ENCODE data around the gene SMIM36.
"Not testable (repeated sequence)": the region's sequence is repeated elsewhere in the genome, so short reads cannot be mapped to it uniquely, and the experiment has no call there.

SMIM36 gene

DNA sequence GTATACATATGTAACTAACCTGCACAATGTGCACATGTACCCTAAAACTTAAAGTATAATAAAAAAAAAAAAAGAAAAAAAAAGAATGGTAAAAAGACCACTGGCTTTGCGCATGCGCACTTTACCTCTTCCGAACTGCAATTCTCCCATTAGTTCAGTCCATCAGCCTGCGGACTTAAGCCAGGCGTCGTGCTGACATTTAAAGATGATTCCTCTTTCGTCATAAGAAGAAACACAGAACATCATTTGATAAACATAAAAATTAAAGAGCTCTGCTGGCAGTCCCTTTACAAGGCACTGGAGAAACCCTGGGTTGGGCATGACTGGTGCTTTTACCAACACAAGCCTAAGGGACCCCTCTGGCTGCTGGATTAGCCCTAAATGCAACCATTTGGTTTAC lies 3.6 kb downstream of the SMIM36 start:
- DNase-seq (ENCODE audit: low read depth, low spot score), result not testable (repeated sequence)

DNA sequence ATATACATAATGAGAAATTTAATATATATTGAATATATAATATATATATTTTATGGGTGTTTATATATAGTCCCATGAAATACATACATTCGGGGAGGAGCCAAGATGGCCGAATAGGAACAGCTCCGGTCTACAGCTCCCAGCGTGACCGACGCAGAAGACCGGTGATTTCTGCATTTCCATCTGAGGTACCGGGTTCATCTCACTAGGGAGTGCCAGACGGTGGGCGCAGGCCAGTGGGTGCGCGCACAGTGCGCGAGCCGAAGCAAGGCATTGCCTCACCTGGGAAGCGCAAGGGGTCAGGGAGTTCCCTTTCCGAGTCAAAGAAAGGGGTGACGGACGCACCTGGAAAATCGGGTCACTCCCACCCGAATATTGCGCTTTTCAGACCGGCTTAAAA lies 9.6 kb downstream of the SMIM36 start:
- DNase-seq (ENCODE audit: low read depth, low spot score), result not testable (repeated sequence)

DNA sequence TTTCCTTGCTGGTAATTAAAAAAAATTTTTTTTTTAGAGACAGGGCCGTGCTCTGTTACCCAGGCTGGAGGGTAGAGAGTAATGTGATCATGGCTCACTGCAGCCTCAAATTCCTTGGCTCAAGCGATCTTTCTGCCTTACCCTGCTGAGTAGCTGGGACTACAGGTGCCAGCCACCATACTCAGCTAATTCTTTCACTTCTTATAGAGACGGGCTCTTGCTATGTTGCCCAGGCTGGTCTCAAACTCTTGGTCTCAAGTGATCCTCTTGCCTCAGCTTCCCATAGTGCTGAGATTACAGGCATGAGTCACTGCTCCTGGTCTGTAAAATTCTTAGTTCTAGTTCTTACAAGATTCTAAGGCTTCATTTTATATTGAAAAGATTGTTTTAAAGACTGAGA lies 11.1 kb downstream of the SMIM36 start:
- no peak for DNase-seq (ENCODE audit: low read depth, low spot score)

- DNase-seq (ENCODE audit: low read depth, low spot score), result no peak
Measured at GRCh38 chr17:55496094-55496881, 15.0 kb downstream of the SMIM36 start.

GRCh38 chr17:55495239-55495638 lies 16.0 kb downstream of the SMIM36 start:
- DNase-seq (ENCODE audit: low read depth, low spot score), result no peak

DNA sequence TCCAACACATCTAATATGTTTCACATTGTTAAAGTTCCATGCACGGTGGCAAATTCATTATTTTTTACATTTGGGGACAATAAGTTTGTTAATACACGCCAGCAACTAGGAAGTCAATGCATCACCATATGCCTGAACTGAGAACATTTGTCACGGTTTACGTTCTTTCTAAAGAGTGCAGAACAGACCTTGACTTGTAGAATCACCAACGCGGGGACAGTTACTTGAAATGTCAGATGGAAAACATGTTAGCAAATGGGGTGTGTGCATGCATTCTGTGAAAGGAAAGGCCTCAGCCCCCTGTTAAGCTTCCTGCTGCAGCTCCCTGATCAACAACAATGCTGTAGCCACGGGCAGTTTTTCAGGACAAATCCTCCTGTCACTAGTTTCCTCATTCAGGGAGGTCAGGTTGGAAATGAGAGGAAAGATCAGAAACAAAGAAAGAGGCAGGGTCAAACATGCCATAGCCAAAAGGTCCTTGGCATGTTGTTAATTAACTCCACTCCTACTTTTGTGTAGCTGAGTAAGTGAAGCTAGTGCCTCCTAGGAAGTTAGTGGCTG lies 18.4 kb downstream of the SMIM36 start:
- no peak for DNase-seq (ENCODE audit: low read depth, low spot score)

DNA sequence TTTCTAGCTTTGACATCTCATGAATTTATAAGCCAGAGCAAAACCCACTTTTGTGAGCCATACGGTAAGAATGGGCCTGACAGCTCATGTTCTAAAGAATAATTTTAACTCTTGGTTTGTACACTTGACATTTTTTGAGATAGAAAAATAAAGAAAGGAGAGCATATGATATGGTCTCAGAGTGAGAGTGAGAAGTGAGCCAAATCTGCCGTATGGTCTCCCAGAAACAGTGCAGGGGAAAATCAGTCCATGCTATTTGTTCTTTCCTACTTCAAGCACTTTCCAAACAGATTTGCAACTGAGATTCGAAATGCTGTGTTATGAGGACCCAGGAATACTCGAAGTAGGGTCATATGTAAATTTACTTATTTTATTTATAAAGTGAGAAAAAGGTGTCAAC lies 20.9 kb downstream of the SMIM36 start:
- DNase-seq (ENCODE audit: low read depth, low spot score), result no peak

DNA sequence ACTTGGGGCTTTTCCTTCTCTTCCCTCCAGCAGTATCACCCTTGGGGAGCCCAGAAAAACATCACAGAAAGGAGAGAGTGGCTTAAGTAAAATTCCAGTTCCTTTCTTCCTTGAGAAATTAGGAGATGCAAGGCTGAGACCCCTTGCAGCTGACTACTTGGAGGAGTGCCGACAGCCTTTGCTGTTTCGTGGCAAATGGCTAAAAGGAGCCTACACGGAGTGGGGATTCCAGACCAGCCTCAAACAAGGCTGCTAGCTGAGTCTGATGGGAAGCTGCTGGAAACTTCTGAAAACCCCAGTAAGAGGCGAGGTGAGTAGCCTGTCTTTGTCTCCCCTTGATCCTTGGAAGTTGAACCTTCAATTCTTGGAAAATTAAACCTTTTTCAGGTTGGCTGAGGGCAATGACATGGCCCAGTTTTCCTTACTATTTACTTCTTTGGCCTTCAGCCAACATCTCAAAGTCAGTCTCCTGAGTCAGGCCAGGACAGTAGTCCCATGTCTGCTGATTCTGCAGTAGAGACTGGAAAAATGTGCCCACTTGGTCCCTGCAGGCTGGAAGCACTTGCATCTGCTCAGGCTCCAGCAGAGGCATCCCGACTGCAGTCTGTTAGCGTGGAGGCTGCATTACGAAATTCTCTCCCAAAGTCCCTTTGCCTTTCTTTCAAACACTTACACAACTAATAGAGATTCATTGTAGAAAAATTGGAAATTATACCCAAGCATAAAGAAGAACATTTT lies 23.4 kb downstream of the SMIM36 start:
- DNase-seq (ENCODE audit: low read depth, low spot score), result no peak

DNA sequence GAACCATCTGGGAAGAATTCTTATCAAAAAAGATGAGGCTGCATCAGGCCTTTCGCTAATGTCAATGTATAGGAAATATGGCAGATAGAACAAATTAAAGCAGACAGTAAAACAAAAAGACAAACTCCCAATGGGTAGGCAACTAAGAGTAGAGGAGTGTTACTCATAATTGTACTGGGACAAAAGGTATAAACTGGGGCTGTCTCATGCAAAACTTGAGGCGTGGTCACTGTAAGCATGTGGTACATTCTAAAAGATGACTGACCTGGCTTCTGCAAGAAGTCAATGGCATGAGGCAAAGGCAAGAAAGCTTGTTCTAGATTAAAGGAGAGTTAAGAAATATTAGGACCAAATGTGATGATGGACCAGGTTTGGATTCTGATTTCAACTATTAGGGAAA lies 26.7 kb downstream of the SMIM36 start:
- DNase-seq (ENCODE audit: low read depth, low spot score), result no peak

- DNase-seq (ENCODE audit: low read depth, low spot score), result no peak
Measured at GRCh38 chr17:55482591-55483389, 28.5 kb downstream of the SMIM36 start.

DNA sequence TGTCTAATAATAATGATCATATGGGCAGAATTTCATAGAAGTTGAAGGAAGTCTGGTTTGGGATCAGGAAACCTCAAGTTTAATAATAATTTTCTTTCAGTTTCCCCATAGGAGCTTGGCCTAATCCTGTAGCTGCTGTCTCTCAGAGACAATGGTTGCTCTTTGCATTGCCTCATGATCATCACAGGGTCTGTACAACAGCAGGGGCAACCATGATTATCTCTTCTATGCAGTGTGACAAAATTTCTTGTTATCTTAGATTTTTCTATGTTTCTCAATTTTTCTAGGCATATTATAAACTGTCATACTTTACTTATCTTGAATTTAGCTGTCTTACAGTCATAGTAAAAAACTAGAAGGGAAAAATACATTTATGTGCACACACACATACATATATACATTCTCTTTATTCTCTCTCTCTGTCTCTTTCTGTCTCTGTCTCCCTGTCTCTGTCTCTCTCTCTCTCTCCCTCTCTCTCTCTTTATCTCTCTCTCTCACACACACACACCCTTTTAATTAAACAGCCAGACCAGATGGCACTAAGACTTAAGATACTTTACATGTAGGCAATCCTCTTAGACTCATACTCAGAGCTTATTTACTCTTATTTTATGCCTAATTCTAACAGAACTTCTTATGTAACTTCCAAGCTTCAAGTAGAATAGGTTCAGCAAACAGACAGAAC lies 30.5 kb downstream of the SMIM36 start:
- DNase-seq (ENCODE audit: low read depth, low spot score), result no peak

DNA sequence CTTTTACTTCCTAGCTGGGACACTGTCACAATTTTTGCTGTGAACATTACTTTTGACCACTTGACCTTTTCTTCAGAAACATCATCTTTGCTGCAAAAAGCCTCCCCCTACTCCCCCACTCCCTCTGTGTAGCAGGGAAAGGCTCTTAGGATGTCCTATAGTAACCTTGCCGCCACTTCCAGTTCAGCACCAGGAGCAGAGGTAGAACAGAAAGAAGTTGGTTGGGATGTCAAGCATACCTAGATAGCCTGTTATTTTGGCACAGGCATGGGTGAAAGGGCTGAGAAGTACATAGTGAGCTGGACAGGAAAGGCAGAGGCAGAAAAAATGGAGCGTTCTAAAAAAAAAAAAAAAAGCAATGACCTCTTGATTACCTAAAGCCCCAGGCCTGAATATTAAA lies 31.3 kb downstream of the SMIM36 start:
- no peak for DNase-seq (ENCODE audit: low read depth, low spot score)

- no peak for DNase-seq (ENCODE audit: low read depth, low spot score)
Measured at GRCh38 chr17:55478971-55479370, 32.3 kb downstream of the SMIM36 start.

DNA sequence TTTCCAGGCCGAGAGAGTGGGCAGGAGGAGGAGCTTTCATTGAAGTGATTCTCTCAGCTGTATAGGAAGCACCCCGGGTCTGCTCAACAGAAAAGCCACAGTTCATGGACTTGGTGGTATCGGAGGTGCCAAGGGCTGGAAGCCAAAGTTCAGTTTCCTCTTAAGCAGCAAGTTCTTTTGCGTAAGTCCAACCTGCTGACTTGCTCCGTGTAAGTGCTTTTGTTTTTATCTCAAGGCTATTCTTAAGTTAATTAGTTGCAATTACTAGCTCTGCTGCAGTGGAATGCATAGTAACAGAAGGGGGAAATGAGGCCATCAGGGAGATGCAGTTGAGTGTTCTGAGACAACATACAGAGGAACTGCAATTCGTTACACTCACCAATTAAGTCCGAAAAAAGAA lies 44.6 kb downstream of the SMIM36 start:
- DNase-seq (ENCODE audit: low read depth, low spot score), result no peak

- DNase-seq (ENCODE audit: low read depth, low spot score), result not testable (repeated sequence)
Measured at GRCh38 chr17:55465771-55466170, 45.5 kb downstream of the SMIM36 start.

DNA sequence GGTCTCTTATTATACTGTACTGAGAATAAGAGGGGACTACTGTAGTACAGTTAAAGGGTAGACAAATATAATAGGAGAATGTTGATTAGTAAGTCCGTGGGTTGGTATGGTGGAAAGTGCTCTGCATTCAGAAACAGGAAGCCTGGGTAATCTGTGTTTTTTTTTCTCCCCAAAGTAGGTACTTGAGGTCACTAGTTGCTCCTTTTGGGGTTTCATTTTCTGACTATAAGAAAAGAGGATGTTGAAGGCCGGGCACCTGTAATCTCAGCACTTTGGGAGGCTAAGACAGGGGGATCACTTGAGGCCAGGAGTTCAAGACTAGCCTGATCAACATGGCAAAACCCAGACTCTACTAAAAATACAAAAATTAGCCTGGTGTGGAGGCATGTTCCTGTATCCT lies 47.7 kb downstream of the SMIM36 start:
- no peak for DNase-seq (ENCODE audit: low read depth, low spot score)

DNA sequence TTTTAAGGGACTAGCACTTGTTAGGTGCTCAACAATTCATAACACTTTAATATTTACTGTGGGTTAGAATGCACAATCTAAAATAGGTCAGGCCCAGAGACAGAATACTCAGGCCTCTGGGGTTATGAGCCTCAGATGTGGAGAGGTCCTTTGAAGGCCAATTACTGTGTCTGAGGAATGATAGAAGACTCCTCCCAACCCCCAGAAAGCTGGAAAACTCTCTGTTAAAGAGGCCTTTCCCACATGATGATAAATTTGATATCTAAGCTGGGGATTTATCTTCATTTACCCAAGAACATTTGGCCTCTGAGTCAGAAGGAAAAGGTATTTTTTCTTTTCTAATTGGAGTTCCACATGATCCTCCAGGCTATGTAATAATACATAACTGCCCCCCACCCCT lies 48.5 kb downstream of the SMIM36 start:
- DNase-seq (ENCODE audit: low read depth, low spot score), result no peak

DNA sequence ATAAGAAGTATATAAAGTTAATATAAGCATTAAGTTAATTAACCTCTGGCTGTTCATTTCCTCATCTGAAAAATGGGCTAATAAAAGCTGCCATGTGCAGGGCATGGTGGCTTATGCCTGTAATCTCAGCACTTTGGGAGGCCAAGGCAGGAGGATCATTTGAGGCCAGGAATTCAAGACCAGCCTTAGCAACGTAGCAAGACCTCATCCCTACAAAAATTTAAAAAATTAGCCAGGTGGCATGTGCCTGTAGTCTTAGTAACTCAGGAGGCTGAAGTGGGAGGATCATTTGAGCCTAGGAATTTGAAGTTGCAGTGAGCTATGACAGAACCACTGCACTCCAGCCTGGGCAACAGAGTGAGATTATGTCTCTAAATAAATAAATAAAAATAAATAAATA lies 49.0 kb downstream of the SMIM36 start:
- no peak for DNase-seq (ENCODE audit: low read depth, low spot score)

DNA sequence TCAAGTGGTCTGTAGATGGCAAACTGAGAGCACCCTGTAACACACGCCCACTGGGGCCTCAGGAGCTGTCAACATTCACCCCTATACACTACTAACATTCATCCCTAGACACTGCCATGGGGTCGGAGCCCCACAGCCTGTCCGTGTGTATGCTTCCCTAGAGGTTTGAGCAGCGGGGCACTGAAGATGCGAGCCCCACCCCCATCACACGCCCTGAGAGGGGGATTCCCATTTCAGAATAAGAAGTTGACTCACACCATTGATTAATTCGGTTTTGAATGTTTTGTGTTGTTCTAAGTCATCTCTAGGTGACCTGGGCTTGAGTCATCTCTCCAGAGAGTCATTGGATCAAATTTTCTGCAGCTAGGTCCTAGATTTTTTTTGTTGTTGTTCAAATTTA lies 52.3 kb downstream of the SMIM36 start:
- peak; percentile 6 for DNase-seq (ENCODE audit: low read depth, low spot score)

GRCh38 chr17:55458287-55458900 lies 52.9 kb downstream of the SMIM36 start:
- no peak for DNase-seq (ENCODE audit: low read depth, low spot score)

Data from activated CD4-positive, CD25-positive, alpha-beta regulatory T cell treated with anti-CD3 and anti-CD28 coated beads, Interleukin-2, amount 50 U/mL, for 16 hours (primary cell).